DMS114 treated with DMSO at 0.1 percent for 48 hours (cell line): ENCODE data around the gene DDX41.
"Not testable (repeated sequence)": the region's sequence is repeated elsewhere in the genome, so short reads cannot be mapped to it uniquely, and the experiment has no call there.

ENCODE experiments used
- DNase-seq: peaks from one replicate; lab custom pipeline; 2025; ENCODE audit not compliant: unreplicated experiment; lab: John Stamatoyannopoulos, UW

Gene DDX41

GRCh38 chr5:177486256-177486655 is 30.5 kb downstream of the DDX41 start:
- DNase-seq: no peak

- DNase-seq: not testable (repeated sequence)
Measured at GRCh38 chr5:177485753-177486152, 31.0 kb downstream of the DDX41 start.

GRCh38 chr5:177484902-177485549 is 31.7 kb downstream of the DDX41 start:
- no peak for DNase-seq

GRCh38 chr5:177483994-177484901 is 32.5 kb downstream of the DDX41 start:
- DNase-seq: no peak

DNA sequence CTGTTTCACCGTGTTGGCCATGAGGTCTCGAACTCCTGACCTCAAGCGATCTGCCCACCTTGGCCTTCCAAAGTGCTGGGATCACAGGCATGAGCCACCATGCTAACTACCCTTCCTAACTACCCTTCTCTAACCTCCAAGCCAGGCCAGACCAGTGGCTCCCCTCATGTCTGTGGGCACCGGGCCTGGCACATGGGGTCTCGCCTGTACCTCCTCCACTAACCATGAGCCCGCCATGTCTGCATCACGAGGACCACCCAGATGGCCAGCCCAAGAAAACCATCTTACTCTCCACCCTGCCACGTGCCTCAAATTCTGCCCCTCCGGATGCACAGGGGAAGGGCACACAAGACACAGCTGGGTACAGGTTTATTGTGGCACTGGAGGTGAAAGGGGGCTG is 33.7 kb downstream of the DDX41 start:
- no peak for DNase-seq

DNA sequence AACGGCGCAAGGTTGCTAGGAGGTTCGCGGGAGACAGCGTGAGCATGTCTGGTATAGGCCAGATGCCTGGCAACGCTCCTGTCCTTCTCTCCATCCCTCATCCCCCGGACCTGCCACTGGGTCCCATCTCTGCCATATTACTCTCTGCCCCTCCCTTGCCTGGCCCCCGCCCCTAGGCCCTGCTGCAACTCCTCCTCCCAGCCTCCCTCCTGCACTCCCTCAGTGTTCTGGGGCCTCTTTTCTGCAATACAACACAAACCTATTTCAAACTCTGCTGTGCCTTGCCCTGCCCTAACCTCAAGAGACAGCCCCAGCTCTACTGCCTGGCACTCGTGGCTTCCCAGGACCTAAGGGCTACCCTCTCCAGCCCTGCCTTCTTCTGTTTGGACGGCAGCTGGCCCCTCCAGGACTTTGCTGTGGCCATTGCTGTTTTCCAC is 34.4 kb downstream of the DDX41 start:
- DNase-seq: no peak

GRCh38 chr5:177479774-177480173 is 37.0 kb downstream of the DDX41 start:
- no peak for DNase-seq

GRCh38 chr5:177478711-177479646 is 37.8 kb downstream of the DDX41 start:
- DNase-seq: no peak

DNA sequence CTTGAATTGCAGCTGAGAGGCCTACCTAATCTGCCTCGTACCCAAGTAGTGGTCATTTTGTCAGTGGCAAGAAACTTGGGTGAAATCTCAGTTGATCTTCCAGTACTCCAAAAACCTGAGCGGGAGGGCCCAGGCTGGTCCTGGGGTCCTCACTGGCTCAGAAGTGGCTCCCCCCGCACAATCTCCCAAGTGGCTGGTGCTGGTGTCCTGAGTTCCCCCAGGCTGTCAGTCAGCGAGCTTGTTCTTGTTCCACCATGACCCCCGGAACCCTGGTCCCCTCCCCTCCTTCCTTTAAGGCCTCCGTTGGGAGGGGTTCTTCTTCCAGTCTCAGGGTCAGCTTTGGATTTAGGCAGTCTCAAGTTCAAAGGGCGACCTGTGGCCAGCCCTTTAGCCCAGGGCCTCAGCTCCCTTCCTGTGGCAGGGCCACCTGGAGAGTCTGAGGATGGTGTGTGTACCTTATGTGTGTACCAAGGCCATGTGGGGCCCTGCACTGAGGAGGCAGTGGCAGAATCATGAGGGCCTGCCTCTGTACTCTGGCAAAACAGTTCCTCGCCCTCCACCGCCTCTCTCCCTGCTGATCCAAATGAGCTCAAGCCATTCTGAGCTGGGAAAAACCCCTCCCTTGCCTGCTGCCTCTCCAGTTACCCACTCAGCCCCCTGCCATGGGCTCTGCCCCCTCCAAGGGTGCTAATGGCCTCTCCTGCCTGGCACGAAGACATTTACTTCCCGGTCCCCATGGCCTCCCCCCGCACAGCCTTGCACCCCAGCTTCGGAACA is 38.9 kb downstream of the DDX41 start:
- no peak for DNase-seq

- DNase-seq: no peak
Measured at GRCh38 chr5:177476531-177477233, 40.1 kb downstream of the DDX41 start.

DNA sequence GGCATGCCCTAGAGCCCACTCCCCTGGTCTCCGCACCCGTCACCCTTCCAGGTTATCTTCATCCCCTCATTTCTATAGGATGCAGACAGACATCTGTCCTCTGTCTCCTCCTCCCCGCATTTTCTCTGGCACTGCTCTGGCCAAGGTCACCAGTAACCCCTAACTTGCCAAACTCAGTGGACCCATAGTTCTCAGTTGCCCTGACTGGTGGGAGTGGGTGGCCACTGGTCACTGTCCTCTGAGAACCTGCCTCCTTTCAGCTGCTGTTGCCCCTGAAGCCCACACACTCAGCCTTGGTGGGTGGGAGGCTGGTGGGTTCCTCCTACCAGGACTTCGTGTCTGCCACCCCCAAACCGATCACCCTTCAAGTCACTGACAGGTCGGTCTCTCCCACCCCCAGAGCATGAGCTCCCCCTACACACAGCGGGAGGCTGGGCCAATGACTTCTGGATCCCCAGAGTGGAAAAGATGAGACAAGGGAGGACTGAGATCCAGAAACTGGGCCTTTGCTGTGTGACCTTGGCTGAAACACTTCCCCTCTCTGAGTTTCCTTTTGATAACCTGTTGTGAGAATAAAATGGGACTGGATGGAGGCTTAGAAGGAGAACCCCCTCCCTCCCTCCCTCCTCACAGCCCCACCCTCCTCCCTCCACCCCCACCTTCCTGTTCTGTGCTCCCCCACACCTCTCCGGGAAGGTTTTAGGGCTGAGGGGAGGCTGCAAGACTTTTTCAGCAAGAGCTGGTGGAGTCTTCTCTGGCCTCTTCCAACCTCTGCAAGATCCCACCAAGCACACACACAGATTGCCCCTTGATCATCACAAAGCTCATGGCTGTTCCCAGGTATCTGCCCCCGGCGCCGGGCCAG is 41.0 kb downstream of the DDX41 start:
- DNase-seq: no peak

GRCh38 chr5:177474846-177475562 is 41.8 kb downstream of the DDX41 start:
- DNase-seq: no peak

- no peak for DNase-seq
Measured at GRCh38 chr5:177474002-177474476, 42.7 kb downstream of the DDX41 start.

DNA sequence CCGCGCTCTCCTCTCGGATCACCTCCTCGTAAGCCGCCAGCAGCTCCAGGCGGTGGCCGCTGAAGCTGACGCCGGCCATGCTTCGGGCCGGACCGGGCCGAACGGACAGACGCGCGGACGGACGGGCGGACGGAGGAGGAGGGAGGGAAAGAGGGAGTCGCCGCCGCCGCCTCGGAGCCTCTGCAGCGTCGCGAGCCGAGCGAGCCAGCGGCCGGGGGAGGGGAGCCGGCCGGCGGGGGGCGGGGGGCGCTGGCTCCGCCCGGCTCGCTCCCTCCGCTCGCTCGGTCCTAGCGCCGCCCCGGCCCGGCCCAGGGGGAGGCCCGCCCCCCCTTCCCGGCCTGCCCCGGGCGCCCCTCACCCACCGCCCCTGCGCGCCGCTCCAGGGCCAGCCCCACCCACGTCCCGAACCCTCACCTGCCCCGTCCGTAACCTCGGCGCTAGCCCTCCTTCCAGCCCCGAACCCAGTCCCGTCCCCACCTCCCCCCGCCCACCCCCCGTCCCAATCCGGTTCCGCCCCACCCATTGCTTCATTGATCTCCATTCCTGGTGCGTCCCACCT is 43.2 kb downstream of the DDX41 start, which contains the start of gene DBN1:
TSS of gene DBN1 (minus strand) at position 192 of the 559 bp plus-strand sequence. CDS start at position 79, 113 bp downstream.
- no peak for DNase-seq

- no peak for DNase-seq
Measured at GRCh38 chr5:177472460-177473442, 44.0 kb downstream of the DDX41 start.

DNA sequence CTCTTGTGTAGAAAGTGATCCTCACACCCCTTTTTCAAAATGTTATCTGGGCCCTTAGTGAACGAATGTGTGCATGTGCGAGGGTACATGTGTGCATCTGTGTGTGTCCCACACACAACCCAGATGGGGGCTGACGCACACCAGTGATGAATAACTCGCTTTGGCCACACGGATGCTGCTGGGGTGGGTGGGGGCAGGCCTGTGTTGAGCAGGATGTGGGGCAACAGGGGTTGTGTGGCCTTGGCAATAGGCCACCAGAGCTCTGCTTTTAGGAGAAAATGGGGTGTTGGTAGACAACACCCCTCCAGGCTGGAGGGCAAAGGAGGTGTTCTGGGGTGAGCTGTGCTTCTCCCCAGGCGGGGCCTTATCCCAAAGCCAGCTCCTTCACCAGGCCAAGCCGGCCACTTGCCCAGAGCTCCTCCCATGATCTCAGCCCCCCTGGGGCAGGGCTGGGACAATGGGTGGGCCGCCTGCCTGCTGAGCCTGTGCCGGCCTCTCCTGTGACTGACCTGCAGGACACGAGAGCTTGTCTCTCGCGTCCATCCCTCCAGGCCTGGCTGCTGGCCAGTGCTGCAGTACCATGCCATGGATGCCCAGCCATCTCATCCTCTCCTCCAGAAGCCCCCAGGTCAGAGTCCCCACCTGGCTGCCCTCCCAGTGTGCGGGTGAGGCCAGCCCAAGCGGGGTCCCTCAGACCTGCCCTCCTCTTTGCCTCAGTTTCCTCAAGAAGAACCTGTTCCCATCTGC is 45.0 kb downstream of the DDX41 start:
- DNase-seq: no peak
